HG03064 (cell line): ENCODE measurements around the gene PMFBP1.

Source experiments
- ATAC-seq: cut with Tn5 transposase; IDR thresholded peaks from one replicate; pipeline ENCODE4 v1.9.1; 2021; ENCODE audit warnings: low read depth; ENCODE audit not compliant: unreplicated experiment

Gene PMFBP1

GRCh38 chr16:72172105-72173034 lies at the start of gene PMFBP1:
Gene PMFBP1 (minus strand): TSS chr16:72172155. CDS start chr16:72171208, 947 bp downstream.
- peak; percentile 93 for ATAC-seq

DNA sequence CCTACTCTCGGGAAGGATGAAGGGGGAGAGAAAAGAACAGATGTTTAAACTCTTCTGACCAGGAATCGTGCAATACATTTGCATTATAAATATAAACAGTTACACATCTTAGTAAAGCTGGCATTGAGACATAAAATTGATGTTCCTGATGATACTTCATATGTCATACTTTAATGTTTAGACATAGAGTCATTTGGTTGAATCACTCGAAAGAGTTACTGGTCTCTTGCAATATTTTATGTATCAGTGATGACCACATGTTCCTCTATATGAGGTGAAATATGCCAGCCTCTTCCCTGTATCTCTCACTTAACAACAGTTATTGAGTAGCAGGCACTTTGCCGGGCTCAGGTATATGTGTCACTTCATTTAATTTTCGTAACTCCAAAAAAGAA lies 49.7 kb upstream of the PMFBP1 start:
- ATAC-seq, result no peak

DNA sequence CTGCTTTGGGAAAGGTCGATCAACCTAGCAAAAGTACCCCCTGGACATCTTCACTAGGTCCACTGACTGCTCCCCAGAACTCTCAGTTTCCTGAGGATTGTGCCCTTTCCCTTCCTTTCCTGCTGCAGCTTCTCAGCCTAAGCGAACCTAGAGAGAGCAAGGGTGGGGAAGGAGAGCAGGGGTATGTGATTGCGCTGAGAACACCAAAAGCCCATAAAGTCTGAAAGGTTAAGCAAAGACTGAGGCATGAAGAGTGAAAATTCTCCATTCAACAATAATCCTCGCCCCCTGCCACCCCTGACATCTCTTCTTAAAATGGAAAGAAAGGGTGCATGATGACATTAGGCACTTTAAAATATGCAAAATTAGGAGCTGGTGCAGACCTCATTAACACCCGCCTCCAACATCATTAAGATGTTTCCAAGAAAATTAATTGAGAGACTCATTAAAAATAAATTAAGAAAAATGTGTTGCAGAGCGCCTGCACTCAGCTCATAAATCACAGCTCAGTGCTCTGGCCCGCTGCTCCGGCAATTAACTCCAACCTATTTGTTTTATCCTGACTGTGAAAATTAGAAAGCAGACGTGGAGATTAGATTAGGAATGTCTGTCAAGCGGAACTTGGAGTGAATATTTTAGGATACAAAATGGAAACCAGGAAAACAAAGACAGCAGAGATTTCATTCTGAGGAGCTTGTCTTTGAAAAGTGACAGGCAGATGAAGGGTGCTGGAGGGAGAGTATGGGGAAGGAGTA lies 49.1 kb upstream of the PMFBP1 start:
- no peak for ATAC-seq

- ATAC-seq, result no peak
These were observed 47.3 kb upstream of the PMFBP1 start for GRCh38 chr16:72219282-72219681.

DNA sequence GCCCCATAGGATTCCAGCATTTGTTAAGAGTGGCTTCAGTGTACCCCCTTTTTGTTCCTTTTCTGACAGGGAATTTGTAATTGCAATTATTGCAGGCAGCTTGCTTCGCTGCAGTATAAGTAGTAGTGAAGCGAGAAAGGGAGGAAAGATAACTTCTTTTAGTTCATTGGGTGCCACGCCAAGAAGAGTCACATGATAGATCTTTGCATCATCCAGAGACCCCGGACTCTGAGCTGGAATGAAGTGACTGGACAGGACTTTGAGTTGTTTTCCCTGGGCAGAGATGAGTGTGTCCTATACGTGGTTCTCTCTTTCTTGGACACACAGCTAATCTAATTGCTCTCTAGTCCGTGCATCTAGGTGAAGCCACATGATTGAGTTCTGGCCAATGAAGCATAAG lies 44.8 kb upstream of the PMFBP1 start:
- no peak for ATAC-seq

GRCh38 chr16:72214821-72215220 lies 42.9 kb upstream of the PMFBP1 start:
- ATAC-seq, result no peak

DNA sequence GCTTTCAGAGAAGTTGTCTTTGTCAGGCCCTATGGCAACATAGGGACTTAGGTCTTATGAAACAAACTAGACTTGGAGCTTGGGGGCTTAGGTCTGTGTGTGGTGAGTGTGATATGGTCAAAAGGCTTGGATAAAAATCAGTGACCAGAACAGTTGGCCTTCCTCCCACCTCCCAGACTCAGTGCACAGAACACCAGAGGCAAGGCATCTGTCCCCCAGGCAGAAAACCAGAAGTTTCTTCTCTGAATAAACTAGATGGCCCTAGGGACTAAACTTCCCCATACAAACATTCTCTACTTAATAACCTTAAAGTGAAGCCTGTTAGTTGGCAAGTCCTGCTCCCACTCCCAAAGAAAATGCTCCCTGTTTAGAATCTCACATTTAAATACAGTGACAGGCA lies 39.2 kb upstream of the PMFBP1 start:
- ATAC-seq, result no peak

GRCh38 chr16:72210555-72210954 lies 38.6 kb upstream of the PMFBP1 start:
- no peak for ATAC-seq

GRCh38 chr16:72210072-72210471 lies 38.1 kb upstream of the PMFBP1 start:
- ATAC-seq, result no peak

GRCh38 chr16:72206299-72206698 lies 34.3 kb upstream of the PMFBP1 start:
- no peak for ATAC-seq

DNA sequence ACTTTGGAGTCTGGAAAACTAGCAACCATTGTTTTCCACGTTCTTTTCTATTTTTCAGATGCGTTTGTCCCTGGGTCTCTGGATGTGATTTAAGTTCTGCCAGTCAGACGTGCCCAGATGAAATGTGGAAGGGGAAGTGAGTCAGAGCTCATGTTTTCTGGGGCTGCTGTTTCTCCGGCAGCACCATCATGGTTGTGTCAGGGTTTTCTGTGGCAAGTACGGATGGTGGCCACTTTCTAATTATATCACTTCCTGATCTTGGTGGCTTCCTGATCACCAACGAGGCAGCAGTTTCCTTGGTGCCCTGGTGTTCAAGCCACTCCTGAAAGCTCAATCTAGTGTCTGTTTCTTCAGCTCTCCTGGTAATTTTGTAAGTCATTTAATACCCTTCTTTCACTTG lies 31.4 kb upstream of the PMFBP1 start:
- ATAC-seq, result no peak

GRCh38 chr16:72202014-72202413 lies 30.1 kb upstream of the PMFBP1 start:
- no peak for ATAC-seq

- no peak for ATAC-seq
These were observed 29.4 kb upstream of the PMFBP1 start for GRCh38 chr16:72201387-72201786.

GRCh38 chr16:72199761-72200337 lies 27.9 kb upstream of the PMFBP1 start:
- ATAC-seq, result no peak

DNA sequence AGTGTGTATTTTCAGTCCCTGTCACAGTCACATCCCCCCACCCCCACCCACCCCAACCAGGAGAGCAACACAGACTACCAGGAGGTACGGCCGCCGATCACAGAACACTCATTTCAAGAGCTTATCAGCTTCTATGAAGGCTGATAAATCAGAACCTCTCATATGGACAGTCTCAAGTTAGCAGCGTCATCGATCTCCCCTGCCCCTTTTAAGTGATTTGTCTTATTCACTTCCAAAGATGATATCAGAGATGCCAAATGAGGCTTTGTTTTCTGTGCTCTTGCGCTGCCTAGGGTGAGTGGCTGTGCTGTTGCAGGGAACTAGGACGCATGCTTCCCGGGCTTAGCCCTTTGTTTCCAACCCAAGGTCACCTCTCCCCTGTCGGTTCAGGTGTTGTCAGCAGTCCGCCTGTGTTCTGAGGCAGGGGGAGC lies 26.8 kb upstream of the PMFBP1 start:
- ATAC-seq, result no peak

DNA sequence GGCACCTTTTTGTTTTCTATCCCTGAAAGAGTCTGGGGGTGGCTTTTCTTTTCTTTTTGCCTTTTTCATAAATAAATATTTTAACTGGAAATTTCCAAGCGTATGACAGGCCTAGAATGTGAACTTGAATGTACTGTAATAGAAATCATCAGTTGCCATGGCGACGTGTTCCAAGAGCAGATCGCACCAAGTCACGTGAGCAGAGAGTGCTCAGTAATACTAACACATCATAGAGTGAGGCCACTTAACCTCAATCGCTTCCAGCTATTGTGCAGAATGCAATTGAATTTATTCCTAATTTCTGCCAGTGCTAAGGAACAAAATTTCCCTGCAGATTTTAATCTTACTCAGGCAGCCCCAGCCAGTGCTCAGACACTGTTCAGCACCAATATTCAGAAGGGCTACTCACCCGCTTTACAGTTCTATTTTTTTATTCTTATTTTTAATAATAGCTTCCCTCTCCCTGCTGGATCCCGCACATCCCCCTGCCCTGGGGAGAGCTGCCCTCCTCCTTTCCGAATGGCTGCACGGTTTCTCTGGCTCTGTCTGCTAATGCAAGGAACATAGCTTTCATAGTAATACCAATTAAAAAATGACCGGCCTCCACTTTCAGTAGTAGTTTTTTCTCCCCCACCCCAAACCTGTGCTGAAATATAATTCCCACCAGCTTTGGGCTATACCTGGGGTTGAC lies 26.2 kb upstream of the PMFBP1 start:
- no peak for ATAC-seq

DNA sequence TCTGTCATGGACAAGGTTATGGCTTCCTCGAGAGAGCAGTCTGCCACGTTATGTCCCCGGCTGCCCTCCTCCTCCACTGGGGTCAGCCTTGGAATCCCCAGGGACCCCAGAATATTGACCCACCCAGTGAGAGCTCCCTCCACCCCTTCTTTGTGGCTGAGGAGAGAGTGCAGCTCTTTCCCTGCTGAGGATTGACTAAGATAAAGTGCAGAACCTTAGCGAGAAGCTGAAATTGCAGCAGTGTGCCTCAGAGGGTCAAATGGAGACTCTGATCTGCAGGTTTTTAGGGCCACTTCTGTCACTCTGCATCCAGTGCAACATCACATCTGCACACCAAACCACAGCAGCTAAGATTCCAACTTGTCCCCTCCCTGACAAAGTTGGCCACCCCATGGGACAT lies 25.6 kb upstream of the PMFBP1 start:
- no peak for ATAC-seq

DNA sequence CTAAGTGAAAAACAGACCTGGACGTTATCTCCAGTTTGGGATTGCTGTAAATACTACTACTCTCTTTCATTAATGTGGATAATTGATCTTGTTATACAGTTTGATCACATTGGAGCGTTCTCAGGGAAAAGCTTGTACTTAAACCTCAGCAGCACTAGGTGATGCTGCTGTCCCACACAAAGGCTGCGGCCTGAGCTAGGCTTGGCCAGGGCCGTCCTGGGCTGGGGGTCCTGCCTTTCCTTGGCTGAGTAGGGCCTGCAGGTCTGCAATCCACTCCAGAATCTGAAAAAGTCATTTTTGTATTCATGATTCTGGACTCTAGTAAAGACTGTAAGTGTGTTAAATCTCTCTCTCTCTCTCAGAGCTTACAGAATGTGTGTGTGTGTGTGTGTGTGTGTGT lies 23.7 kb upstream of the PMFBP1 start:
- ATAC-seq, result no peak

DNA sequence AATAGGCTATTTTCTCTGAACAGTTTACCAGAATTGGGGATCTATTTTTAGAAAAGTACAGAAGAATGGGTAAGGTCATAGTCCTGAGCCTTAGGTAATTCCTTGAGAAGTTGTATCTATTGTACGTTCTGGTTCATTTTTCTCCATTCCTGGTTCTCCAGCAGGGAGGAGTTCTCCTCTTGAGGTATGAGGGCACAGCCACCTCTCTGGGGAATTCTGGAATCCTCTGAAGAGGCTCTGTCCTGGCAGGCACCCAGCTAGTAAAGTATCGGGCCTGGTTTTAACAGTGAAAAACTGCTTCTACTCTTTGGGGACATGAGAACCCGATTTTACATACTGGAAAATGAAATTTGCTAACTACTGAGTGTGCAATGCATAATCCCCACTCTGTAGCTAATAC lies 19.6 kb upstream of the PMFBP1 start:
- ATAC-seq, result no peak

GRCh38 chr16:72189865-72190371 lies 18.0 kb upstream of the PMFBP1 start:
- ATAC-seq, result no peak

GRCh38 chr16:72188541-72188940 lies 16.6 kb upstream of the PMFBP1 start:
- no peak for ATAC-seq
